ENCODE data around the gene MAPKAP1.

Gene MAPKAP1

GRCh38 chr9:125413579-125413978 lies 293.4 kb downstream of the MAPKAP1 start:
- no peak overlapping the region for H3K4me3 ChIP-seq
- TF ChIP-seq Cebpa-rat (IDR thresholded peaks at IDR 0.05): no peak
- H4K20me1 ChIP-seq: no peaks in the 10 kb centered on the region
- no peak overlapping the region for H3K27ac ChIP-seq
- peaks cover 17 to 36% (median 23%) of the 10 kb centered on the region in 10 experiments; a peak in 18 of 20 replicates for H3K4me1 ChIP-seq
- H3K9me3 ChIP-seq (replicated peaks in 1 of 11): no peaks in the 10 kb centered on the region
- H3K27me3 ChIP-seq: peaks cover 0 to 4% (median 0%) of the 10 kb centered on the region in 11 experiments; a peak in 5 of 22 replicates
- no peak overlapping the region for H3K9ac ChIP-seq
- H3K36me3 ChIP-seq: no peaks in the 10 kb centered on the region
- H3K4me2 ChIP-seq: peak overlapping the region in 3 of 11 experiments; percentile 12 to 28 (median 17); a peak in 3 of 22 replicates

GRCh38 chr9:125412166-125412565 lies 294.8 kb downstream of the MAPKAP1 start:
- no peaks in the 10 kb centered on the region for H3K36me3 ChIP-seq
- no peak overlapping the region for H3K4me3 ChIP-seq
- H4K20me1 ChIP-seq: no peaks in the 10 kb centered on the region
- no peaks in the 10 kb centered on the region for H3K9me3 ChIP-seq (replicated peaks in 1 of 11)
- H3K9ac ChIP-seq: no peak overlapping the region
- H3K4me1 ChIP-seq: peaks cover 22 to 45% (median 30%) of the 10 kb centered on the region in 10 experiments
- no peak for TF ChIP-seq Cebpa-rat (IDR thresholded peaks at IDR 0.05)
- no peak overlapping the region for H3K27ac ChIP-seq
- H3K4me2 ChIP-seq: peak overlapping the region in 1 of 11 experiments; percentile 75; a peak in 3 of 22 replicates
- H3K27me3 ChIP-seq: peaks cover 0 to 7% (median 0%) of the 10 kb centered on the region in 11 experiments; a peak in 5 of 22 replicates

- Histone ChIP-seq H3K4me1 (peaks cover 28 to 54% (median 35%) of the 10 kb centered on the region in 10 experiments), H3K4me3 (peak overlapping the region in 9 of 10 experiments; percentile 50 to 69 (median 59); a peak in 15 of 20 replicates), H3K36me3 (no peaks in the 10 kb centered on the region), H4K20me1 (no peaks in the 10 kb centered on the region), H3K4me2 (peak overlapping the region; percentile 54 to 98 (median 81)), H3K9me3 (replicated peaks in 1 of 11) (no peaks in the 10 kb centered on the region), H3K27me3 (peaks cover 0 to 7% (median 0%) of the 10 kb centered on the region in 11 experiments; a peak in 5 of 22 replicates), H3K27ac (peak overlapping the region in 9 of 11 experiments; percentile 60 to 96 (median 78); a peak in 12 of 22 replicates), H3K9ac (peak overlapping the region; percentile 53 to 84 (median 71); a peak in 16 of 22 replicates)
- TF ChIP-seq Cebpa-rat (IDR thresholded peaks at IDR 0.05): no peak
These were observed 295.7 kb downstream of the MAPKAP1 start for GRCh38 chr9:125411171-125411756.

GRCh38 chr9:125410522-125410894 lies 296.5 kb downstream of the MAPKAP1 start:
- H3K4me3 ChIP-seq: peak overlapping the region; percentile 50 to 69 (median 59)
- no peak for TF ChIP-seq Cebpa-rat (IDR thresholded peaks at IDR 0.05)
- H3K9me3 ChIP-seq (replicated peaks in 1 of 11): no peaks in the 10 kb centered on the region
- H3K27me3 ChIP-seq: peaks cover 0 to 7% (median 0%) of the 10 kb centered on the region in 11 experiments; a peak in 5 of 22 replicates
- H4K20me1 ChIP-seq: no peaks in the 10 kb centered on the region
- no peaks in the 10 kb centered on the region for H3K36me3 ChIP-seq
- peak overlapping the region; percentile 53 to 84 (median 71) for H3K9ac ChIP-seq
- peak overlapping the region; percentile 54 to 98 (median 81) for H3K4me2 ChIP-seq
- peak overlapping the region; percentile 53 to 96 (median 70) for H3K27ac ChIP-seq
- peaks cover 28 to 54% (median 36%) of the 10 kb centered on the region in 10 experiments for H3K4me1 ChIP-seq

- Histone ChIP-seq H4K20me1 (no peaks in the 10 kb centered on the region), H3K27ac (peak overlapping the region; percentile 53 to 96 (median 78)), H3K27me3 (peaks cover 0 to 7% (median 0%) of the 10 kb centered on the region in 11 experiments; a peak in 5 of 22 replicates), H3K9ac (peak overlapping the region; percentile 53 to 96 (median 75)), H3K4me3 (peak overlapping the region; percentile 50 to 69 (median 59)), H3K36me3 (no peaks in the 10 kb centered on the region), H3K9me3 (replicated peaks in 1 of 11) (no peaks in the 10 kb centered on the region), H3K4me2 (peak overlapping the region; percentile 54 to 99 (median 91)), H3K4me1 (peaks cover 28 to 54% (median 36%) of the 10 kb centered on the region in 10 experiments)
- TF ChIP-seq Cebpa-rat (IDR thresholded peaks at IDR 0.05): no peak
These were observed 297.1 kb downstream of the MAPKAP1 start for GRCh38 chr9:125409637-125410521.

GRCh38 chr9:125409217-125409636 lies 297.8 kb downstream of the MAPKAP1 start:
- Histone ChIP-seq H3K4me2 (peak overlapping the region; percentile 84 to 99 (median 94); a peak in 19 of 22 replicates), H3K9me3 (replicated peaks in 1 of 11) (no peaks in the 10 kb centered on the region), H3K9ac (peak overlapping the region in 9 of 11 experiments; percentile 86 to 96 (median 90); a peak in 11 of 22 replicates), H3K4me3 (peak overlapping the region in 4 of 10 experiments; percentile 54 to 76 (median 67); a peak in 6 of 20 replicates), H3K27ac (peak overlapping the region; percentile 62 to 96 (median 90); a peak in 18 of 22 replicates), H3K4me1 (peaks cover 28 to 54% (median 36%) of the 10 kb centered on the region in 10 experiments), H3K27me3 (peaks cover 0 to 7% (median 0%) of the 10 kb centered on the region in 11 experiments; a peak in 5 of 22 replicates), H3K36me3 (no peaks in the 10 kb centered on the region), H4K20me1 (no peaks in the 10 kb centered on the region)
- TF ChIP-seq Cebpa-rat (IDR thresholded peaks at IDR 0.05): no peak

- H3K27ac ChIP-seq: peak overlapping the region; percentile 62 to 96 (median 90)
- peaks cover 28 to 54% (median 35%) of the 10 kb centered on the region in 10 experiments for H3K4me1 ChIP-seq
- H3K36me3 ChIP-seq: no peaks in the 10 kb centered on the region
- peak overlapping the region; percentile 83 to 96 (median 89) for H3K9ac ChIP-seq
- H3K4me2 ChIP-seq: peak overlapping the region; percentile 84 to 99 (median 94)
- H3K27me3 ChIP-seq: peaks cover 0 to 7% (median 0%) of the 10 kb centered on the region in 11 experiments; a peak in 5 of 22 replicates
- peak overlapping the region; percentile 54 to 76 (median 64) for H3K4me3 ChIP-seq
- no peak for TF ChIP-seq Cebpa-rat (IDR thresholded peaks at IDR 0.05)
- no peaks in the 10 kb centered on the region for H3K9me3 ChIP-seq (replicated peaks in 1 of 11)
- H4K20me1 ChIP-seq: no peaks in the 10 kb centered on the region
These were observed 298.8 kb downstream of the MAPKAP1 start for GRCh38 chr9:125407974-125408900.
